Measurements from ENCODE around the gene UNCX. TPM values are rescaled to one million over a fixed set of nuclear protein-coding genes. Genes with fewer than 3 reads are reported as not detected.

The UNCX gene
- total RNA-seq, 1 donor from 2014 or later, result not detected

- Mint-ChIP-seq H3K27me3 (ENCODE audit: low read depth) (peaks cover 52% of the 10 kb centered on the region), H3K4me1 (ENCODE audit: low read depth) (no peaks in the 10 kb centered on the region), H3K4me3 (ENCODE audit: low read depth) (no peak overlapping the region), H3K27ac (no peak overlapping the region), H3K36me3 (ENCODE audit: low read depth) (no peaks in the 10 kb centered on the region), H3K9me3 (no peaks in the 10 kb centered on the region)
- DNase-seq (ENCODE audit: low spot score), result no peak
- intact Hi-C loops (cut with micrococcal nuclease), result no loop called here
Observed at GRCh38 chr7:1223196-1223981, 9.3 kb upstream of the UNCX start.

DNA sequence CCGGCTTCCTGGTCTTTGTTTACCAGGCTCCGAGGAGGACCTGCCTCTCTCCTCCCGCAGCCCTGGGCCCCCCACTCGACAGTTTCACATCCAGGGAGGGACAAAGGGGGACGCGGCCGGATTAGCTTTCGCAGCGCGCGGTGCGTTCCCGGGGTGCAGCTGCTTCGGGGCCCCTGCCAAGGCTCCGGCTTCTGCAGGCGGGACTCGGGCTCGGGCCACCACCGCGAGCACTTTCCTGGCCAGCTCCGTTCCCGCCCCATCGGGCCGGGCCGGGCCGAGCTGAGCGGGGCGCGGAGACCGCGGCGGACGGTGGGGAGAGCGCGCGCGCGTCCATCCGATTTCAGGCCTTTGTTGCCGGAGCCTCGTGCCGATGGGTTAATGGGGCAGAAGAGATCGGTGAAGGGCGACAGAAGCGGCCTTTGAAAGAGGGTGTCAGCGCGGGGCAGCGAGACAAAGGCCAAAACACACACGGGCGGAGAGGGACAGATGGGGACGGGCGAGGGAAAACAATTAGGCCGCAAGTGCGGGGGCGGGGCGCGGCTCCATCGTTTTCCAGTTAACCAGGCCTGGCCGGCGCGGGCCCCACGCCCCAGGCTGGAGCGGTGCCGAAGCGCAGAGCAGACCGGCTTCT is 8.5 kb upstream of the UNCX start:
- no peak for DNase-seq (ENCODE audit: low spot score)
- Mint-ChIP-seq H3K36me3 (ENCODE audit: low read depth) (no peaks in the 10 kb centered on the region), H3K27ac (peak overlapping the region; percentile 46), H3K9me3 (no peaks in the 10 kb centered on the region), H3K27me3 (ENCODE audit: low read depth) (peaks cover 59% of the 10 kb centered on the region), H3K4me1 (ENCODE audit: low read depth) (no peaks in the 10 kb centered on the region), H3K4me3 (ENCODE audit: low read depth) (no peak overlapping the region)
- intact Hi-C loops (cut with micrococcal nuclease), result loop anchor here (2.0 kb wide), 1 partner anchor 21 kb away; no protein-coding TSS in a partner anchor

DNA sequence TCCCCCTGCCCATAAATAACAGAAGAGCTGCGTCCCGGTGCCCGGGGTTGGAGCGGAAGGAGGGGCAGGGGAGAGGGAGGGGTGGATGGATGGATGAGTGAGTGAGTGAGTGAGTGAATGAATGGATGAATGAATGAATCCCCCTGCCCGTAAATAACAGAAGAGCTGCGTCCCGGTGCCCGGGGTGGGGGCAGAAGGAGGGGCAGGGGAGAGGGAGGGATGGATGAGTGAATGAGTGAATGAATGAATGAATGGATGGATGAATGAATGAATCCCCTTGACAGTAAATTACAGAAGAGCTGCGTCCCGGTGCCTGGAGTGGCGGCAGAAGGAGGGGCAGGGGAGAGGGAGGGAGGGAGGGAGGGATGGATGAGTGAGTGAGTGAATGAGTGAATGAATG is 7.6 kb upstream of the UNCX start:
- Mint-ChIP-seq H3K4me3 (ENCODE audit: low read depth) (no peak overlapping the region), H3K9me3 (no peaks in the 10 kb centered on the region), H3K36me3 (ENCODE audit: low read depth) (no peaks in the 10 kb centered on the region), H3K27ac (no peak overlapping the region), H3K27me3 (ENCODE audit: low read depth) (peaks cover 55% of the 10 kb centered on the region), H3K4me1 (ENCODE audit: low read depth) (no peaks in the 10 kb centered on the region)
- intact Hi-C loops (cut with micrococcal nuclease), result loop anchor here (2.0 to 5.0 kb wide), 2 partner anchors 20 to 442 kb away; no protein-coding TSS in a partner anchor
- DNase-seq (ENCODE audit: low spot score), result no peak

- Mint-ChIP-seq H3K4me1 (ENCODE audit: low read depth) (no peaks in the 10 kb centered on the region), H3K27me3 (ENCODE audit: low read depth) (peaks cover 55% of the 10 kb centered on the region), H3K4me3 (ENCODE audit: low read depth) (no peak overlapping the region), H3K27ac (no peak overlapping the region), H3K9me3 (no peaks in the 10 kb centered on the region), H3K36me3 (ENCODE audit: low read depth) (no peaks in the 10 kb centered on the region)
- intact Hi-C loops (cut with micrococcal nuclease), result loop anchor here (2.0 to 5.0 kb wide), 2 partner anchors 19 to 442 kb away; no protein-coding TSS in a partner anchor
- no peak for DNase-seq (ENCODE audit: low spot score)
Observed at GRCh38 chr7:1225441-1226185, 7.1 kb upstream of the UNCX start.

DNA sequence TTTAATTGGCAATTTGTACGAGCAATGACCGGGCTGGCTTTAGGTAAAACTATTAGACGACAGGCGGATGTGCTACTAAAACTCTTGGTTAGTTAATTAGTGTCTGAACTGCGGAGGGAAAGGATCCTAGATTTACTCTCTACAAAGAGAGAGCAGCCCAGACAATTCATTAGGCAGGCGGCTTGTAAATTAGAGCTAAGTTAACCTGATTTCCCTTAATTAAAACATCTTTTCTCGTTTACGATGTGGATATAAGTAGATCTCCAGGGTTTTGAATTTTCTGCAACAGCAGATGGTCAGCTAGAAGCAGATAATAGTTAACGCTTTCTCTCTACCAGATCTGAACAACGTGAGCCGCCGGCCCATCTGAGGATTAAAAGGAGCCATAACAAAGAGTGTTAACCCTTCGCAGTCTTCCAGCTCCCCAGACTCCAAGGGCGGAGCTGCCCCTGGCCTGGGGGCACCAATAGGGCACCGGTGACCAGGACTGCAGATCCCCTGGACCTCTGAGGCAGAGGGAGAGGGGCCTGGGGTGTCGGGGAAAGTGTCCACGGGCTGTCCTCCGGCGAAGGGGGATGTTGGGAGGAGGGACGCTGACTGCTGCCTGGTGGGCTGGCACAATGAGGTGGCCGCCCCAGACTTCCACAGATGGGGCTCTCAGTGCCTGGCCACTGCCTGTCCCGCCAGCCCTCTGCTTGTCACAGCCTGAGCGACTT is 6.3 kb upstream of the UNCX start:
- H3K27me3 Mint-ChIP-seq (ENCODE audit: low read depth), result peaks cover 57% of the 10 kb centered on the region
- DNase-seq (ENCODE audit: low spot score), result no peak
- no peaks in the 10 kb centered on the region for H3K4me1 Mint-ChIP-seq (ENCODE audit: low read depth)
- no peaks in the 10 kb centered on the region for H3K9me3 Mint-ChIP-seq
- no peak overlapping the region for H3K4me3 Mint-ChIP-seq (ENCODE audit: low read depth)
- H3K27ac Mint-ChIP-seq, result no peak overlapping the region
- H3K36me3 Mint-ChIP-seq (ENCODE audit: low read depth), result no peaks in the 10 kb centered on the region
- intact Hi-C loops (cut with micrococcal nuclease), result loop anchor here (5.0 kb wide), 1 partner anchor 441 kb away; no protein-coding TSS in a partner anchor

GRCh38 chr7:1227071-1227804 is 5.4 kb upstream of the UNCX start:
- intact Hi-C loops (cut with micrococcal nuclease), result loop anchor here (5.0 kb wide), 1 partner anchor 440 kb away; no protein-coding TSS in a partner anchor
- Mint-ChIP-seq H3K4me3 (ENCODE audit: low read depth) (no peak overlapping the region), H3K9me3 (no peaks in the 10 kb centered on the region), H3K27me3 (ENCODE audit: low read depth) (peaks cover 60% of the 10 kb centered on the region), H3K27ac (no peak overlapping the region), H3K4me1 (ENCODE audit: low read depth) (no peaks in the 10 kb centered on the region), H3K36me3 (ENCODE audit: low read depth) (no peaks in the 10 kb centered on the region)
- no peak for DNase-seq (ENCODE audit: low spot score)

DNA sequence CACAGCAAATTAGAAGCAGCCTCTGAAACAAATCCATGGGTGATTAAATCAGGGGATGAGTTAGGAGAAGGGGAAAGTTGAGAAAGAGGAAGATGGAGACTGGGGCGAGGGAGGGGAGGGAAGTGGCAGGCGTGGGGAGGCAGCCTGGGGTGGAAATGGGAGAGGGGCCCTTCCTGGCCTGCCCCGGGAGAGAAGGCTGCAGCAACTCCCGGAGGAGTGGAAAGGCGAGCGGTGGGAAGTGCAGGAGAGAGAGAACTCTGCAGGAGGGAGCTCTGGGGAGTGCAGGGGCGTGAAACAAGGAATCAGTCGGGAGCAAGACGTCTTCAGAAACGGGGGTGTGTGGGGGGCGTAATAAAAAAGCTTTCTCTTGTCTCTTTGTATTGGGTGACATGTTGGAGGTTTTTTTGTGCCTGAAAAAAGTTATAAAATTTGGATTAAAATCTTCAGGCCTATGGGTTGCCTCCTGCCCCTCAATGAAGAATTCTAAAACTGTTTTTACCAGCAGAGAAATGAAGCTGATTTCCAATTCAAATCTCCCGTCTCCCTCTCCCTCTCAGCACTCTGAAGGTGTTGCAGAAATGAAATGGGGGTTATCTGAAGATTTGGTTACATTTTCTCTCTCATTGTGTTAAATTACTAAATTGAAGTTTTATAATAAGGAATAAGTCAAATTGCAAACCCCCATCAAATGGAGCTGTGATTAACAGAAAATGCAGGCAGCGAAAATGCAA is 4.7 kb upstream of the UNCX start:
- H3K9me3 Mint-ChIP-seq, result no peaks in the 10 kb centered on the region
- H3K4me3 Mint-ChIP-seq (ENCODE audit: low read depth), result no peak overlapping the region
- DNase-seq (ENCODE audit: low spot score), result no peak
- H3K27me3 Mint-ChIP-seq (ENCODE audit: low read depth), result peaks cover 58% of the 10 kb centered on the region
- H3K27ac Mint-ChIP-seq, result no peak overlapping the region
- H3K36me3 Mint-ChIP-seq (ENCODE audit: low read depth), result no peaks in the 10 kb centered on the region
- H3K4me1 Mint-ChIP-seq (ENCODE audit: low read depth), result no peaks in the 10 kb centered on the region
- intact Hi-C loops (cut with micrococcal nuclease), result loop anchor here (5.0 kb wide), 1 partner anchor 439 kb away; no protein-coding TSS in a partner anchor

DNA sequence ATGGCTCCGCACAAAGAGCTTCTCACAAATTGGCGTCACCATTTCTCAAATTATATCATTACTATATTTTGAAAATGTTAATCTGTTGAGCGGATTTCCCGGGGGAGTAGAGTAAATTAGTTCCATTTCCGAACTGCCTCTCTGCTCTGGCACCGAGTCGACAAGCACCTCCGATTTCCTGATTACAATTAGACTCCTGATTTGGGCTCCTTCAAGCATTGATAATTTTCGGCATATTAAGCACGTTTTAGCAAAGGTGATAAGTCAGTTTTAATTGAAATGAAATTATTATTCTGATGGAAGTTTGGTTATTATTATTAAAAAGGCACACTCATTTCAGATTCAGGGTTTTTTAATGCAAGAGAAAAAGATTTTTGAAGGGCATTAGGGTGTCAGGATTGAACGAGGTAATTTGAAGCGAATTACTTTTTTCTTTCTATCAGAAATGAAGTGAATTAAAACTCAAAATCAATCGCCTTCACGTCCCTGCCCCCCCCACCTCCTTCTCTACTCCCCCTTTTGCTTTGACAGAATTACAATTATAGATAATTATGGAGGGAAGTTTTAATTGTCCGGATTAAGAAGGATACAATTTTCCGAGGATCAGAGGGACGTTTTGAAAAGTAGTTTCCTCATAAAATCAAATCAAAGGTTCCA is 4.0 kb upstream of the UNCX start:
- Mint-ChIP-seq H3K27ac (no peak overlapping the region), H3K4me1 (ENCODE audit: low read depth) (no peaks in the 10 kb centered on the region), H3K9me3 (no peaks in the 10 kb centered on the region), H3K36me3 (ENCODE audit: low read depth) (no peaks in the 10 kb centered on the region), H3K27me3 (ENCODE audit: low read depth) (peaks cover 51% of the 10 kb centered on the region), H3K4me3 (ENCODE audit: low read depth) (no peak overlapping the region)
- intact Hi-C loops (cut with micrococcal nuclease), result loop anchor here (5.0 kb wide), 1 partner anchor 439 kb away; no protein-coding TSS in a partner anchor
- no peak for DNase-seq (ENCODE audit: low spot score)

- H3K27ac Mint-ChIP-seq, result no peak overlapping the region
- no peaks in the 10 kb centered on the region for H3K4me1 Mint-ChIP-seq (ENCODE audit: low read depth)
- intact Hi-C loops (cut with micrococcal nuclease), result loop anchor here (5.0 kb wide), 1 partner anchor 438 kb away; no protein-coding TSS in a partner anchor
- peaks cover 2% of the 10 kb centered on the region for H3K36me3 Mint-ChIP-seq (ENCODE audit: low read depth)
- H3K4me3 Mint-ChIP-seq (ENCODE audit: low read depth), result no peak overlapping the region
- H3K9me3 Mint-ChIP-seq, result peaks cover 2% of the 10 kb centered on the region
- peaks cover 53% of the 10 kb centered on the region for H3K27me3 Mint-ChIP-seq (ENCODE audit: low read depth)
- no peak for DNase-seq (ENCODE audit: low spot score)
Observed at GRCh38 chr7:1229202-1229947, 3.3 kb upstream of the UNCX start.

GRCh38 chr7:1229956-1230355 is 2.7 kb upstream of the UNCX start:
- H3K27me3 Mint-ChIP-seq (ENCODE audit: low read depth), result peaks cover 56% of the 10 kb centered on the region
- H3K27ac Mint-ChIP-seq, result no peak overlapping the region
- intact Hi-C loops (cut with micrococcal nuclease), result loop anchor here (5.0 kb wide), 2 partner anchors 437 to 713 kb away; partner anchors contain the start of gene PDGFA
- peaks cover 2% of the 10 kb centered on the region for H3K4me1 Mint-ChIP-seq (ENCODE audit: low read depth)
- no peak overlapping the region for H3K4me3 Mint-ChIP-seq (ENCODE audit: low read depth)
- peaks cover 6% of the 10 kb centered on the region for H3K36me3 Mint-ChIP-seq (ENCODE audit: low read depth)
- peaks cover 6% of the 10 kb centered on the region for H3K9me3 Mint-ChIP-seq
- no peak for DNase-seq (ENCODE audit: low spot score)
